Measurements from ENCODE around the gene LRP8. TPM values are rescaled to one million over a fixed set of nuclear protein-coding genes. Genes with fewer than 3 reads are reported as not detected.

The LRP8 gene
- total RNA-seq, 1 donor from 2014 or later, result 4.4 TPM

DNA sequence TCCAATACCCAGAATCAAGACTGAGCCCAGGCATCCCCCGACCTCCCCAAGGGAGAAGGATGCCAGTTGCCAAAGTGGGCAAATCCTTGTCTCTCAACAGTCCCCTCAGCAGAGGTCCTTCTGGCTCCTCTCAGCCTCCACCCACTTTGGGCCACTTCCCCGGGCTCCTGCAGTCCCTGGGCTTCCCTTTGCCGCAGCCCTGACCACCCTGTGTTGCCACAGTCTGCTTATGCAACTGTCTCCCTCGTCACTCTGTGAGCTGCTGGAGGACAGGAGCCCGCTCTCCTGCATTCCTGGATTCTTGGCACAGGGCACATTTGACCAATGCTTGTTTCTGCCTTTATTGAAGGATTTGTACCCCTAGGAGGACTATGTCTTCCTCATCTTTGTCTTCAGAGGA lies 2.9 kb upstream of the LRP8 start:
- Mint-ChIP-seq H3K9me3 (ENCODE audit: unreplicated experiment) (no peaks in the 10 kb centered on the region), H3K27ac (ENCODE audit: unreplicated experiment) (no peak overlapping the region), H3K4me1 (ENCODE audit: unreplicated experiment) (peaks cover 9% of the 10 kb centered on the region), H3K36me3 (ENCODE audit: unreplicated experiment) (no peaks in the 10 kb centered on the region), H3K4me3 (ENCODE audit: unreplicated experiment) (no peak overlapping the region), H3K27me3 (ENCODE audit: unreplicated experiment) (peaks cover 9% of the 10 kb centered on the region)
- DNase-seq (ENCODE audit: extremely low spot score, unreplicated experiment), result no peak
- TF ChIP-seq, protein P1, sequence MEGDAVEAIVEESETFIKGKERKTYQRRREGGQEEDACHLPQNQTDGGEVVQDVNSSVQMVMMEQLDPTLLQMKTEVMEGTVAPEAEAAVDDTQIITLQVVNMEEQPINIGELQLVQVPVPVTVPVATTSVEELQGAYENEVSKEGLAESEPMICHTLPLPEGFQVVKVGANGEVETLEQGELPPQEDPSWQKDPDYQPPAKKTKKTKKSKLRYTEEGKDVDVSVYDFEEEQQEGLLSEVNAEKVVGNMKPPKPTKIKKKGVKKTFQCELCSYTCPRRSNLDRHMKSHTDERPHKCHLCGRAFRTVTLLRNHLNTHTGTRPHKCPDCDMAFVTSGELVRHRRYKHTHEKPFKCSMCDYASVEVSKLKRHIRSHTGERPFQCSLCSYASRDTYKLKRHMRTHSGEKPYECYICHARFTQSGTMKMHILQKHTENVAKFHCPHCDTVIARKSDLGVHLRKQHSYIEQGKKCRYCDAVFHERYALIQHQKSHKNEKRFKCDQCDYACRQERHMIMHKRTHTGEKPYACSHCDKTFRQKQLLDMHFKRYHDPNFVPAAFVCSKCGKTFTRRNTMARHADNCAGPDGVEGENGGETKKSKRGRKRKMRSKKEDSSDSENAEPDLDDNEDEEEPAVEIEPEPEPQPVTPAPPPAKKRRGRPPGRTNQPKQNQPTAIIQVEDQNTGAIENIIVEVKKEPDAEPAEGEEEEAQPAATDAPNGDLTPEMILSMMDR (IDR thresholded peaks at IDR 0.05), result no peak

DNA sequence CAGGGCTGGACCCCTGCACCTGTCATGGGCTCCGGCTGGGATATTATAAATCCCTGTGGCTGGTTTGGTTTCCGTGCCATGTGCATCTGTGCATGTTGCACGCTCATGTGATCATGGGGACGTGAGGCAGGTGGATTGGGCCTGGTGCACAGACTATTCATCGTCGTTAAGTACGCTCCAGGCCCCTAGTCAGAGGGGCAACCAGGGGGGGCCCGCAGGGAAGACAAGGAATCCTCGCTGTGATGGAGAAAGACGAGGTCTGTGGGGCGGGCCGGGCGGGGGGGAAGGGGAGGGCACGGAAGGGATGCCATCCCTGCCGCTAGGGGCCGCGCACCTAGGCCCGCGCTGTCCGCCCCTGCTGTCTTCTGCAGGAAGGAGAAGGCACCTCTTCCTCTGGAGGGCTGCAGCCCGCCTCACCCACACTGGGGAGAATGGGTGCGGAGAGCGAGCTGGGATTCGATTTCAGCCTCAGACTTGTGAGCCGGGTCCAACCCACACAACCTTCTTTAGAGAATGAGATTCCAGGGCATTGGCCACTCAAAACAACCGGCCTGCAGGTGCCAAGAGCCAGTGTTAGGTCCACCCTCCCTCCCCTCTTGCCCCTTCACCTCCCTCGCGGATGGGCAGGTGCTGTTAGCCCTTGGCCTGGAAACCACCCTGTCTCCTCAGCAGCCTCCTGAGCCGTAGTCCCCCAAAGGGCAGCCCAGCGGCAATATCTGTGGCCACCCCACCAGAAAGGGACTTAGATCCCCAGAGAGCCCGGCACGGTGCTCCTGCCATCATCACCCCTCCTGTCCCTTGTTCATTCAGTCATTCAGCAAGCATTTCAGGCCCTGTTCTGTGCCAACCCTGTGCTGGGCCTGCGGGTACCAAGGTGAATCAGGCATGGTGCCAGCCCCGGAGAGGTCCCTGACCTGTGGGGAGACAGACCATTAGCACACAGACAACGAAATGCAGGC lies 950 bp upstream of the LRP8 start:
- no peaks in the 10 kb centered on the region for H3K9me3 Mint-ChIP-seq (ENCODE audit: unreplicated experiment)
- H3K4me1 Mint-ChIP-seq (ENCODE audit: unreplicated experiment), result peaks cover 15% of the 10 kb centered on the region
- no peaks in the 10 kb centered on the region for H3K36me3 Mint-ChIP-seq (ENCODE audit: unreplicated experiment)
- H3K27me3 Mint-ChIP-seq (ENCODE audit: unreplicated experiment), result no peaks in the 10 kb centered on the region
- no peak overlapping the region for H3K27ac Mint-ChIP-seq (ENCODE audit: unreplicated experiment)
- TF ChIP-seq, protein P1 (IDR thresholded peaks at IDR 0.05), result peak; percentile 31
- H3K4me3 Mint-ChIP-seq (ENCODE audit: unreplicated experiment), result peak overlapping the region; percentile 84
- no peak for DNase-seq (ENCODE audit: extremely low spot score, unreplicated experiment)

DNA sequence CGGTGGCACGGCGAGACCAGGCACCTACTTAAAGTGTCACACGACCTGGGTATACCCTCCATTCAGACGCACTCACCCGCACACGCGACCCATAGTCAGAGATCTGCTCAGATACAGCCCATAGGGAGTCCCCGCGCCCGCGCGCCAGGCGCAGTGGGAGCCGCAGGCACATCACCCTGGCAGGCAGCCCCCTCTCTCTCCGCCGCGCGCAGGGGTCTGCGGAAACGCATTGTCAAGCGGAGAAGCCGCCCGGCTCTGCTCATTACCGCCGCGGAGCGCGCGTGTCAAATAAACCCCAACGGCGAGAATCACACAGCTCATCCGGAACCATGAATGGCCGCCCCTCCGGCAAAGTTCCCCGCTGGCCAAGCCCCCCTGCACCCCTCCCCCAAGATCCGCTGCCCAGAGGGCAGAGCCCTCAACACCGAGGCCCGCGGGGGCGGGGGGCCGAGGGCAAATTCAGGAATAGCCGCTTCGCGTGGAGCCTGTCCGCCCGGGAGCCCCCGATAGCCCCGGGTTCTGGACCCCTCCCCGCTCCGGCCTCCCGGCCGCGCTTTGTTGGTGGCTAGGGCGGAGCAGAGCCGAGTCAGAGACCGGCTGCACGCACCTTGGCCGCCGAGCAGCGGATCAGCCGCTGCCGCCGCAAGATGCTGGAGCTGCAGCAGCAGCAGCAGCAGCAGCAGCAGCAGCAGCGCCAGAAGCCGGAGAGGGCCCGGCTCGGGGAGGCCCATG lies 522 bp downstream of the LRP8 start:
- peaks cover 15% of the 10 kb centered on the region for H3K4me1 Mint-ChIP-seq (ENCODE audit: unreplicated experiment)
- H3K27ac Mint-ChIP-seq (ENCODE audit: unreplicated experiment), result peak overlapping the region; percentile 54
- no peaks in the 10 kb centered on the region for H3K36me3 Mint-ChIP-seq (ENCODE audit: unreplicated experiment)
- H3K27me3 Mint-ChIP-seq (ENCODE audit: unreplicated experiment), result no peaks in the 10 kb centered on the region
- TF ChIP-seq, protein P1 (IDR thresholded peaks at IDR 0.05), result no peak
- no peaks in the 10 kb centered on the region for H3K9me3 Mint-ChIP-seq (ENCODE audit: unreplicated experiment)
- peak overlapping the region; percentile 85 for H3K4me3 Mint-ChIP-seq (ENCODE audit: unreplicated experiment)
- DNase-seq (ENCODE audit: extremely low spot score, unreplicated experiment), result no peak

DNA sequence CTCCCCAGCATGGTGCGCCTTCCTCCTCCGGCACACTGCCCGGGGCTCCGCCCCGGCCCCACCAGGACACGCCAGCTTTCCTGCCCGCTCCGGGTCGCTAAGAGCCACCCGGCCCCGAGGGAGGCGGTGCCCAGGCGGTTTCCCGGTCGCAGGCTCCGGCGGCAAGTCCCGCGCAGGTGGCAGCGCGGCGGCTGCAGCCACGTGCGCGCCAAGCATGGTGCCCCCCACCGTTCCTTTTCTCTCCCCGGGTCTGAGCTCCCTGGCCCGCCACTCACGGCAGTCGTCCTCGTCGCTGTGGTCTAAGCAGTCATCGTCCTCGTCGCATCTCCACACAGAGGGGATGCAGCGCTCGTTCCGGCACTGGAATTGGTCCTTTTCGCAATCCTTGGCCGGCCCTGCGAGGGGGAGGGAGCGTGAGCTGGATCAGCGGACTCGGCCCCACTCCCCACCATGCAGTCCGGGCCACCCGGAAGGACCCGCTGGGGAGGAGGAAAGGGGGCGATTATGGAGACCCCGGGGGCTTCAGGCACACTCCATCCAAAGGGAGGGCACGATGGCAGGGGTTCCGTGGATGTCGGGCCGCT lies 1.2 kb downstream of the LRP8 start:
- H3K36me3 Mint-ChIP-seq (ENCODE audit: unreplicated experiment), result no peaks in the 10 kb centered on the region
- no peak for DNase-seq (ENCODE audit: extremely low spot score, unreplicated experiment)
- peak overlapping the region; percentile 85 for H3K4me3 Mint-ChIP-seq (ENCODE audit: unreplicated experiment)
- TF ChIP-seq, protein P1 (IDR thresholded peaks at IDR 0.05), result no peak
- H3K27ac Mint-ChIP-seq (ENCODE audit: unreplicated experiment), result peak overlapping the region; percentile 54
- H3K9me3 Mint-ChIP-seq (ENCODE audit: unreplicated experiment), result no peaks in the 10 kb centered on the region
- peaks cover 15% of the 10 kb centered on the region for H3K4me1 Mint-ChIP-seq (ENCODE audit: unreplicated experiment)
- no peaks in the 10 kb centered on the region for H3K27me3 Mint-ChIP-seq (ENCODE audit: unreplicated experiment)

All from osteocyte (in vitro differentiated cells).